ENCODE data around the gene CD9.
"Not testable (repeated sequence)": the region's sequence is repeated elsewhere in the genome, so short reads cannot be mapped to it uniquely, and the experiment has no call there.

CD9 gene

GRCh38 chr12:6199531-6200255 is 507 bp upstream of the CD9 start:
- no peak for DNase-seq

GRCh38 chr12:6201213-6201608 is 1.0 kb downstream of the CD9 start:
- DNase-seq = peak; percentile 17

- no peak for DNase-seq
Measured at GRCh38 chr12:6201826-6202225, 1.6 kb downstream of the CD9 start.

- no peak for DNase-seq
Measured at GRCh38 chr12:6202304-6202703, 2.1 kb downstream of the CD9 start.

- DNase-seq = no peak
Measured at GRCh38 chr12:6202846-6203245, 2.6 kb downstream of the CD9 start.

GRCh38 chr12:6203601-6204000 is 3.4 kb downstream of the CD9 start:
- DNase-seq = no peak

- no peak for DNase-seq
Measured at GRCh38 chr12:6204533-6205143, 4.4 kb downstream of the CD9 start.

- DNase-seq = no peak
Measured at GRCh38 chr12:6205144-6205539, 4.9 kb downstream of the CD9 start.

GRCh38 chr12:6205761-6206160 is 5.6 kb downstream of the CD9 start:
- no peak for DNase-seq

GRCh38 chr12:6206327-6206726 is 6.1 kb downstream of the CD9 start:
- DNase-seq = no peak

GRCh38 chr12:6207259-6207925 is 7.2 kb downstream of the CD9 start:
- no peak for DNase-seq

- no peak for DNase-seq
Measured at GRCh38 chr12:6208130-6208529, 7.9 kb downstream of the CD9 start.

- DNase-seq = not testable (repeated sequence)
Measured at GRCh38 chr12:6209428-6209827, 9.2 kb downstream of the CD9 start.

- no peak for DNase-seq
Measured at GRCh38 chr12:6211421-6211869, 11.2 kb downstream of the CD9 start.

GRCh38 chr12:6212086-6212485 is 11.9 kb downstream of the CD9 start:
- DNase-seq = no peak

- no peak for DNase-seq
Measured at GRCh38 chr12:6213969-6214368, 13.8 kb downstream of the CD9 start.

- no peak for DNase-seq
Measured at GRCh38 chr12:6214633-6215032, 14.4 kb downstream of the CD9 start.

GRCh38 chr12:6215120-6215807 is 15.1 kb downstream of the CD9 start:
- DNase-seq = no peak

GRCh38 chr12:6215932-6216494 is 15.8 kb downstream of the CD9 start:
- no peak for DNase-seq

GRCh38 chr12:6216581-6216980 is 16.4 kb downstream of the CD9 start:
- DNase-seq = no peak

- no peak for DNase-seq
Measured at GRCh38 chr12:6218347-6218925, 18.2 kb downstream of the CD9 start.

GRCh38 chr12:6219980-6220379 is 19.8 kb downstream of the CD9 start:
- DNase-seq = no peak

- no peak for DNase-seq
Measured at GRCh38 chr12:6221146-6221545, 20.9 kb downstream of the CD9 start.

Data from CD4-positive, alpha-beta T cell treated with Interleukin-17A for 4 hours (primary cell).